H9 (cell line): ENCODE results near the gene RNGTT. TPM values are rescaled to one million over a fixed set of nuclear protein-coding genes. Genes with fewer than 3 reads are reported as not detected.

Experiments
- DNase-seq: peaks from one replicate; pipeline ENCODE4 v3.0.0-alpha.2; 2017
- H2AFZ ChIP-seq: one replicate; pipeline ENCODE4 v1.6.1; 2013; ENCODE audit warnings: mild to moderate bottlenecking, low read length, control low read depth, moderate library complexity
- H2AK5ac ChIP-seq: 2 replicates; pipeline ENCODE4 v1.6.1; 2013; ENCODE audit warnings: low read length, control low read depth, mixed read lengths; ENCODE audit not compliant: insufficient read length
- H2BK120ac ChIP-seq: one replicate; pipeline ENCODE4 v1.6.1; 2013; ENCODE audit warnings: low read depth, mild to moderate bottlenecking, low read length, control low read depth, inconsistent platforms; ENCODE audit not compliant: poor library complexity, severe bottlenecking
- H2BK12ac ChIP-seq: 2 replicates; pipeline ENCODE4 v1.6.1; 2013; ENCODE audit warnings: low read length, control low read depth, mixed read lengths, low read depth; ENCODE audit not compliant: insufficient read length
- H2BK15ac ChIP-seq: 2 replicates; pipeline ENCODE4 v1.6.1; 2013; ENCODE audit warnings: low read depth, low read length, control low read depth
- H2BK20ac ChIP-seq: one replicate; pipeline ENCODE4 v1.6.1; 2013; ENCODE audit warnings: low read depth, mild to moderate bottlenecking, low read length, control low read depth, inconsistent platforms; ENCODE audit not compliant: poor library complexity, severe bottlenecking
- H2BK5ac ChIP-seq: 2 replicates; pipeline ENCODE4 v1.6.1; 2013; ENCODE audit warnings: low read length, control low read depth, mixed read lengths; ENCODE audit not compliant: insufficient read length
- H3K14ac ChIP-seq: 2 replicates; pipeline ENCODE4 v1.6.1; 2013; ENCODE audit warnings: low read length, control low read depth; ENCODE audit not compliant: insufficient read depth
- H3K18ac ChIP-seq: 2 replicates; pipeline ENCODE4 v1.6.1; 2013; ENCODE audit warnings: low read depth, mild to moderate bottlenecking, mixed read lengths, low read length, control low read depth; ENCODE audit not compliant: insufficient read length
- H3K23ac ChIP-seq: 2 replicates; pipeline ENCODE4 v1.6.1; 2013; ENCODE audit warnings: low read length, control low read depth, mixed read lengths, low read depth; ENCODE audit not compliant: insufficient read length
- H3K23me2 ChIP-seq: 2 replicates; pipeline ENCODE4 v1.6.1; 2013; ENCODE audit warnings: low read depth, mild to moderate bottlenecking, mixed read lengths, low read length, control low read depth; ENCODE audit not compliant: insufficient read length, poor library complexity, severe bottlenecking
- H3K27ac ChIP-seq: 2 replicates; pipeline ENCODE4 v1.5.1; 2013; ENCODE audit warnings: low read length, control low read depth, mixed read lengths, low read depth; ENCODE audit not compliant: insufficient read length
- H3K27me3 ChIP-seq: 2 replicates; pipeline ENCODE4 v1.6.1; 2013; ENCODE audit warnings: low read length, control low read depth, inconsistent platforms; ENCODE audit not compliant: insufficient read depth
- H3K4ac ChIP-seq: 2 replicates; pipeline ENCODE4 v1.6.1; 2013; ENCODE audit warnings: low read depth, mild to moderate bottlenecking, control low read depth, inconsistent platforms, low read length, moderate library complexity
- H3K4me1 ChIP-seq: 2 replicates; pipeline ENCODE4 v1.6.1; 2013; ENCODE audit warnings: low read length, control low read depth, inconsistent platforms; ENCODE audit not compliant: insufficient read depth
- H3K4me2 ChIP-seq: 2 replicates; pipeline ENCODE4 v1.6.1; 2013; ENCODE audit warnings: low read length, control low read depth, mixed read lengths; ENCODE audit not compliant: insufficient read length, insufficient read depth
- H3K56ac ChIP-seq: 2 replicates; pipeline ENCODE4 v1.6.1; 2013; ENCODE audit warnings: low read depth, mild to moderate bottlenecking, mixed read lengths, low read length, control low read depth; ENCODE audit not compliant: insufficient read length
- H3K79me1 ChIP-seq: 2 replicates; pipeline ENCODE4 v1.6.1; 2013; ENCODE audit warnings: low read depth, mild to moderate bottlenecking, moderate library complexity, low read length, control low read depth, inconsistent platforms; ENCODE audit not compliant: insufficient read depth, poor library complexity, severe bottlenecking
- H3K79me2 ChIP-seq: 2 replicates; pipeline ENCODE4 v1.6.1; 2013; ENCODE audit warnings: low read length, control low read depth, inconsistent platforms; ENCODE audit not compliant: insufficient read depth
- H3K9ac ChIP-seq: 2 replicates; pipeline ENCODE4 v1.6.1; 2013; ENCODE audit warnings: low read length, control low read depth, mixed read lengths; ENCODE audit not compliant: insufficient read length; ENCODE audit errors: extremely low read depth
- H3K9me3 ChIP-seq: one replicate; pipeline ENCODE4 v1.6.1; 2013; ENCODE audit warnings: low read depth, low read length, inconsistent platforms; ENCODE audit not compliant: control insufficient read depth
- H3T11ph ChIP-seq: one replicate; pipeline ENCODE4 v1.6.1; 2013; ENCODE audit warnings: mild to moderate bottlenecking, low read length, control low read depth, inconsistent platforms
- H4K20me1 ChIP-seq: one replicate; pipeline ENCODE4 v1.6.1; 2013; ENCODE audit not compliant: control insufficient read depth, insufficient read length, insufficient read depth
- H4K5ac ChIP-seq: 2 replicates; pipeline ENCODE4 v1.6.1; 2013; ENCODE audit warnings: low read depth, mild to moderate bottlenecking, mixed read lengths, low read length, control low read depth; ENCODE audit not compliant: insufficient read length
- H4K8ac ChIP-seq: replicated peaks from 2 replicates; pipeline ENCODE4 v1.6.1; 2013; ENCODE audit warnings: low read length, control low read depth, mixed read lengths, low read depth; ENCODE audit not compliant: insufficient read length
- H4K91ac ChIP-seq: 2 replicates; pipeline ENCODE4 v1.6.1; 2013; ENCODE audit warnings: low read depth, mild to moderate bottlenecking, moderate library complexity, mixed read lengths, low read length, control low read depth; ENCODE audit not compliant: insufficient read length
- H3K27ac Mint-ChIP-seq, 3 experiments: 2 replicates in 2 of 3; 3 replicates in 1 of 3; pipeline ENCODE4 v1.8.0; 2020 to 2021; ENCODE audit warnings: mixed read lengths in 3 of 3, mild to moderate bottlenecking in 1 of 3, moderate library complexity in 1 of 3
- H3K27me3 Mint-ChIP-seq: 2 replicates; pipeline ENCODE4 v1.8.0; 2021; ENCODE audit warnings: low read depth, mild to moderate bottlenecking, moderate library complexity, mixed read lengths
- H3K36me3 Mint-ChIP-seq, 3 experiments: 2 replicates in 2 of 3; 3 replicates in 1 of 3; pipeline ENCODE4 v1.8.0; 2020 to 2021; ENCODE audit warnings: low read depth in 3 of 3, mixed read lengths in 3 of 3; ENCODE audit not compliant: insufficient read depth in 1 of 3
- H3K4me1 Mint-ChIP-seq, 2 experiments: 2 replicates each; pipeline ENCODE4 v1.8.0; 2020; ENCODE audit warnings: mixed read lengths in 2 of 2
- H3K4me3 Mint-ChIP-seq, 2 experiments: 2 replicates in 1 of 2; 3 replicates in 1 of 2; pipeline ENCODE4 v1.8.0; 2020 to 2021; ENCODE audit warnings: mild to moderate bottlenecking in 2 of 2, mixed read lengths in 2 of 2, moderate library complexity in 1 of 2
- H3K9me3 Mint-ChIP-seq, 2 experiments: 2 replicates in 1 of 2; 3 replicates in 1 of 2; pipeline ENCODE4 v1.8.0; 2020; ENCODE audit warnings: mild to moderate bottlenecking in 2 of 2, mixed read lengths in 2 of 2, moderate library complexity in 1 of 2
- WGBS: extraction: QIAGEN DNeasy Blood & Tissue Kit; methylation state at CpG from one replicate; pipeline ENCODE4 v1.1.7; 2013; ENCODE audit warnings: missing lambda C conversion rate, low lambda C conversion rate, mixed read lengths; ENCODE audit not compliant: insufficient read length; ENCODE audit errors: extremely low coverage; 5-methylcytosine and 5-hydroxymethylcytosine counted together
- total RNA-seq: library from RNA; stranded (reverse); gene quantifications from 2 replicates; pipeline ENCODE4 v1.2.1, GENCODE V29; 2021
- TF ChIP-seq, protein P1 (sequence below): fragments of 200-600 bp; sonication (generic); conservative IDR thresholded peaks from 3 replicates; pipeline ENCODE4 v1.8.0; 2021; ENCODE audit warnings: antibody characterized with exemption, mild to moderate bottlenecking

The RNGTT gene
- total RNA-seq, 1 experiment from 2014 or later = 20.5 TPM

DNA sequence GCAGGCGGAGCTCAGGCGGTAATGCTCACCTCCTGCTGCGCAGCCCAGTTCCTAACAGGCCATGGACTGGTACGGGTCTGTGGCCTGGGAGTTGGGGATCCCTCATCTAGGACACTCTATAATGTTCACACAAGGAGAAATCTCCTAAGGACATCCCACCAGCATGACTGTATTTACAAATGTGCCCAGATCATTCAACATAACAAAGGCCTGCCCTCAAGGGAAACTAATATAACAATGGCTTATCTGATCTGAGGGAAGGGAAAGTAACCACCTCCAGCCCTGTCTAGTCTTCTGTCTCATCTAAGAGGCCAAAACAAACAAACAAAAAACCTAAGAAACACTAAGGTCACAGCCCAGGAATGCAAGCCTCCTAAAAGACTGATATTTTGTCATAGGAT is 232.8 kb downstream of the RNGTT start:
- no peak overlapping the region for H4K8ac ChIP-seq
- peak overlapping the region; percentile 36 for H3K4me2 ChIP-seq
- H2BK20ac ChIP-seq = no peak overlapping the region
- no peak overlapping the region for H3K9ac ChIP-seq
- H4K20me1 ChIP-seq = no peaks in the 10 kb centered on the region
- no CpG with 5 or more reads among the region's 4 CpGs for WGBS
- H3K4me1 ChIP-seq = peaks cover 6% of the 10 kb centered on the region; the same call in 1 of the 2 replicates
- H3K27me3 Mint-ChIP-seq = peaks cover 16% of the 10 kb centered on the region
- H3K36me3 Mint-ChIP-seq = peaks cover 0 to 2% (median 0%) of the 10 kb centered on the region in 3 experiments; a peak in 1 of 7 replicates
- no peak overlapping the region for H3K23ac ChIP-seq
- H3K23me2 ChIP-seq = peaks cover 3% of the 10 kb centered on the region
- no peak overlapping the region for H4K5ac ChIP-seq
- no peaks in the 10 kb centered on the region for H3K79me1 ChIP-seq
- no peak overlapping the region for H2BK120ac ChIP-seq
- H4K91ac ChIP-seq = no peak overlapping the region
- H3K27ac Mint-ChIP-seq = peak overlapping the region; percentile 9 to 91 (median 80)
- no peak overlapping the region for H3K14ac ChIP-seq
- H2BK12ac ChIP-seq = no peak overlapping the region
- peak overlapping the region; percentile 60 for H2AK5ac ChIP-seq
- no peaks in the 10 kb centered on the region for H3K9me3 ChIP-seq
- TF ChIP-seq, protein P1, sequence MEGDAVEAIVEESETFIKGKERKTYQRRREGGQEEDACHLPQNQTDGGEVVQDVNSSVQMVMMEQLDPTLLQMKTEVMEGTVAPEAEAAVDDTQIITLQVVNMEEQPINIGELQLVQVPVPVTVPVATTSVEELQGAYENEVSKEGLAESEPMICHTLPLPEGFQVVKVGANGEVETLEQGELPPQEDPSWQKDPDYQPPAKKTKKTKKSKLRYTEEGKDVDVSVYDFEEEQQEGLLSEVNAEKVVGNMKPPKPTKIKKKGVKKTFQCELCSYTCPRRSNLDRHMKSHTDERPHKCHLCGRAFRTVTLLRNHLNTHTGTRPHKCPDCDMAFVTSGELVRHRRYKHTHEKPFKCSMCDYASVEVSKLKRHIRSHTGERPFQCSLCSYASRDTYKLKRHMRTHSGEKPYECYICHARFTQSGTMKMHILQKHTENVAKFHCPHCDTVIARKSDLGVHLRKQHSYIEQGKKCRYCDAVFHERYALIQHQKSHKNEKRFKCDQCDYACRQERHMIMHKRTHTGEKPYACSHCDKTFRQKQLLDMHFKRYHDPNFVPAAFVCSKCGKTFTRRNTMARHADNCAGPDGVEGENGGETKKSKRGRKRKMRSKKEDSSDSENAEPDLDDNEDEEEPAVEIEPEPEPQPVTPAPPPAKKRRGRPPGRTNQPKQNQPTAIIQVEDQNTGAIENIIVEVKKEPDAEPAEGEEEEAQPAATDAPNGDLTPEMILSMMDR = no peak
- DNase-seq = peak; percentile 45
- no peak overlapping the region for H3K18ac ChIP-seq
- no peak overlapping the region for H2AFZ ChIP-seq
- H3T11ph ChIP-seq = no peak overlapping the region
- no peaks in the 10 kb centered on the region; a peak in 1 of 5 replicates for H3K9me3 Mint-ChIP-seq
- H3K4ac ChIP-seq = no peak overlapping the region
- no peak overlapping the region for H2BK5ac ChIP-seq
- no peaks in the 10 kb centered on the region for H3K79me2 ChIP-seq
- peak overlapping the region in 1 of 2 experiments; percentile 42; a peak in 2 of 5 replicates for H3K4me3 Mint-ChIP-seq
- no peak overlapping the region for H3K56ac ChIP-seq
- H3K27ac ChIP-seq = no peak overlapping the region
- peaks cover 67 to 71% of the 10 kb centered on the region in 2 experiments for H3K4me1 Mint-ChIP-seq
- H3K27me3 ChIP-seq = no peaks in the 10 kb centered on the region
- H2BK15ac ChIP-seq = no peak overlapping the region
